ENCODE measurements around the gene SUCLG2. TPM values are rescaled to one million over a fixed set of nuclear protein-coding genes. Genes with fewer than 3 reads are reported as not detected.

Gene SUCLG2
- total RNA-seq, 1 experiment from 2014 or later, result 38.5 TPM

- Histone ChIP-seq H3K23ac (ENCODE audit: insufficient read length, low read depth, low read length) (no peak overlapping the region), H3K79me1 (ENCODE audit: insufficient read depth, low read depth, low read length, poor library complexity, severe bottlenecking) (no peaks in the 10 kb centered on the region), H2BK20ac (ENCODE audit: low read depth, low read length, poor library complexity, severe bottlenecking) (no peak overlapping the region), H3K9me3 (ENCODE audit: control insufficient read depth, low read depth, low read length) (no peaks in the 10 kb centered on the region), H4K8ac (replicated peaks; ENCODE audit: insufficient read length, low read depth, low read length) (no peak overlapping the region), H3K14ac (ENCODE audit: insufficient read depth, low read length) (no peak overlapping the region), H2BK5ac (ENCODE audit: insufficient read length, low read length) (no peak overlapping the region), H3K4me1 (ENCODE audit: insufficient read depth, low read length) (no peaks in the 10 kb centered on the region), H2BK12ac (ENCODE audit: insufficient read length, low read depth, low read length) (no peak overlapping the region), H4K5ac (ENCODE audit: insufficient read length, low read depth, low read length) (no peak overlapping the region), H2BK120ac (ENCODE audit: low read depth, low read length, poor library complexity, severe bottlenecking) (no peak overlapping the region), H3K27ac (ENCODE audit: insufficient read length, low read depth, low read length) (no peak overlapping the region), H3K4ac (ENCODE audit: low read depth, low read length) (no peak overlapping the region), H3K18ac (ENCODE audit: insufficient read length, low read depth, low read length) (no peak overlapping the region), H4K20me1 (ENCODE audit: control insufficient read depth, insufficient read depth, insufficient read length) (no peaks in the 10 kb centered on the region), H3K9ac (ENCODE audit: extremely low read depth, insufficient read length, low read length) (no peak overlapping the region), H3K4me2 (ENCODE audit: insufficient read depth, insufficient read length, low read length) (no peak overlapping the region), H4K91ac (ENCODE audit: insufficient read length, low read depth, low read length) (no peak overlapping the region), H3T11ph (ENCODE audit: low read length) (no peak overlapping the region), H2AFZ (ENCODE audit: low read length) (no peak overlapping the region), H3K23me2 (ENCODE audit: insufficient read length, low read depth, low read length, poor library complexity, severe bottlenecking) (no peaks in the 10 kb centered on the region), H2AK5ac (ENCODE audit: insufficient read length, low read length) (no peak overlapping the region), H3K27me3 (ENCODE audit: insufficient read depth, low read length) (no peaks in the 10 kb centered on the region), H3K56ac (ENCODE audit: insufficient read length, low read depth, low read length) (no peak overlapping the region), H3K79me2 (ENCODE audit: insufficient read depth, low read length) (no peaks in the 10 kb centered on the region), H2BK15ac (ENCODE audit: low read depth, low read length) (no peak overlapping the region)
- Mint-ChIP-seq H3K27ac (no peak overlapping the region; a peak in 1 of 7 replicates), H3K4me3 (no peak overlapping the region), H3K4me1 (no peaks in the 10 kb centered on the region; a peak in 1 of 4 replicates), H3K9me3 (peaks cover 0 to 3% of the 10 kb centered on the region in 2 experiments; a peak in 2 of 5 replicates), H3K27me3 (ENCODE audit: low read depth) (no peaks in the 10 kb centered on the region), H3K36me3 (ENCODE audit: insufficient read depth in 1 of 3, low read depth in 3 of 3) (peaks cover 5 to 16% (median 7%) of the 10 kb centered on the region in 3 experiments; a peak in 5 of 7 replicates)
- no peak for DNase-seq
- no peak for TF ChIP-seq CTCF (conservative IDR thresholded peaks at IDR 0.05)
- no CpG with 5 or more reads among the region's 6 CpGs for WGBS (ENCODE audit: extremely low coverage, insufficient read length, low lambda C conversion rate)
Measured at GRCh38 chr3:67400476-67400875, 253.9 kb downstream of the SUCLG2 start.

All from H9 (cell line).